ENCODE results near the gene RCAN2.
"Not testable (repeated sequence)": the region's sequence is repeated elsewhere in the genome, so short reads cannot be mapped to it uniquely, and the experiment has no call there.

Gene RCAN2

DNA sequence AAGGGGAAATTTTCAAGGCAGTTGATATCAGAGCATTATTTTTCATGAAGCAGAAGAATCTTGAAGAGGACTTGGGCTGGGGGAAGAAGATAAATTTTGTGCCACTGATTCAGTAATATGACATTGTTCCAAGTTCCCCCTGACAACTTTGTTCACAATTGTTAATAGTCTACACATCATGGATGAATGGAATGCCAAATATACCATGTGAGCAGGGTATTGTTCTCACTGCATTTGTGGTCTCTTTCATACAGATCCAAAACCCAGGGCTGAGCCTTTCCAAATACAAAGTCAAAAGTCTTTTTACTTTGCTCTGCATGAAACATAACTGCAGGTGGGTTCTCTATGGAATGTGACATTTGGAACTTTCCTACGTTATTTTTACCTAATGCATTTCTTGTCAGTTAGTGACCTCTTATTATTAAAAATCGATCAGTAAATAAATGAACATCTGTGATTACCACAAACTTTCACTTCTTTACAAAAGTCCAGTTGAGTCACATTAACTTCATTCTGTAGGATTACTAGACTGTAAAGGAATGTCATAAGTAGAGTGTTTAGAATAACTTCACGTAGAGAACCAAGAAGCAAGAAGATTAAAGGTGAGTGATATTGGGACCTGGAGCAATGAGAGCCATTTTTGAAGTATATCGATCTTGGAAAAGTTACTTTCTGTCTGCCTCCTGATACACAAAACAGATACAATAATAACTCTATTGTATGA is 100.9 kb downstream of the RCAN2 start:
- no peak for DNase-seq (ENCODE audit: low read depth in 2 of 2)

DNA sequence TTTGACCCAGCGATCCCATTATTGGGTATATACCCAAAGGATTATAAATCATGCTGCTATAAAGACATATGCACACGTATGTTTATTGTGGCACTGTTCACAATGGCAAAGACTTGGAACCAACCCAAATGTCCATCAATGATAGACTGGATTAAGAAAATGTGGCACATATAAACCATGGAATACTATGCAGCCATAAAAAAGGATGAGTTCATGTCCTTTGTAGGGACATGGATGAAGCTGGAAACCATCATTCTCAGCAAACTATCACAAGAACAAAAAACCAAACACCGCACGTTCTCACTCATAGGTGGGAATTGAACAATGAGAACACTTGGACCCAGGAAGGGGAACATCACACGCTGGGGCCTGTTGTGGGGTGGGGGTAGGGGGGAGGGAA is 103.5 kb downstream of the RCAN2 start:
- DNase-seq (ENCODE audit: low read depth in 2 of 2) = not testable (repeated sequence)

DNA sequence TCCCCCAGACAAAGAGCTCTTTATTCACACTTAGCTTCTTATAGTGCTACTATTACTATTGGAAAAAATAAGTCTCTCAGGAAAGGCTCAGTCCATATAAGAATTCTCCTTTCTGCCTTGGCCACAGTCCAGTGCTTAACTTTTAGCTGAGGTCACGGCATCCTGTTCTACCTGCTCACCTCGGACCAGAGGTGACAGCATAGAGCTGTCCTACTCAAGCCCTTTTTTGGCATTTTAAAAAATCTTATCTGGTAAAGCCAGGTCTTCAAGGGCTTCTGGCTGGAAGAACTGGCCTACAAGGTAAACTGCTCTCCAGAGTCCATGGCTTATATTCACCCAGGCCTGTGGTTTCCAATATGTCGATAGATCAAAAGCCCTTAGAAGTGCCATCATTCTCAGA is 109.7 kb downstream of the RCAN2 start:
- no peak for DNase-seq (ENCODE audit: low read depth in 2 of 2)

DNA sequence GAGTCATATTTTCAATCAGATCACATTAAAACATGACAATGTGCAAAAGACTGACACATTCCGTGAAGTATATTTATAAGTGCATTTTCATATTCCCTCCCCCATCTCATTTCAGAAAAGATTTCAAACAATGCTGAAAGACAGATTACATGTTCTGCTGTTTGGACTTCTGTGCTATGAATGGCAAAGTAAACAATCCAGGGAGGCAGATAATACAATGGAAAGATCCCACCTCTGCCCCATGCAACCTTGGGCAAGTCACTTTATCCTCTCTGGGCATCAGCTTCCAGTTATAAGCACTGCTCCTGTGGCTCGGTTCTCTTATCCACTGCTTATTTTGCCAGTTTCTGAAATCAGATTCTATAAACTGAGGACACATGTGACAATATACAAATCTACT is 110.2 kb downstream of the RCAN2 start:
- DNase-seq (ENCODE audit: low read depth in 2 of 2) = no peak

DNA sequence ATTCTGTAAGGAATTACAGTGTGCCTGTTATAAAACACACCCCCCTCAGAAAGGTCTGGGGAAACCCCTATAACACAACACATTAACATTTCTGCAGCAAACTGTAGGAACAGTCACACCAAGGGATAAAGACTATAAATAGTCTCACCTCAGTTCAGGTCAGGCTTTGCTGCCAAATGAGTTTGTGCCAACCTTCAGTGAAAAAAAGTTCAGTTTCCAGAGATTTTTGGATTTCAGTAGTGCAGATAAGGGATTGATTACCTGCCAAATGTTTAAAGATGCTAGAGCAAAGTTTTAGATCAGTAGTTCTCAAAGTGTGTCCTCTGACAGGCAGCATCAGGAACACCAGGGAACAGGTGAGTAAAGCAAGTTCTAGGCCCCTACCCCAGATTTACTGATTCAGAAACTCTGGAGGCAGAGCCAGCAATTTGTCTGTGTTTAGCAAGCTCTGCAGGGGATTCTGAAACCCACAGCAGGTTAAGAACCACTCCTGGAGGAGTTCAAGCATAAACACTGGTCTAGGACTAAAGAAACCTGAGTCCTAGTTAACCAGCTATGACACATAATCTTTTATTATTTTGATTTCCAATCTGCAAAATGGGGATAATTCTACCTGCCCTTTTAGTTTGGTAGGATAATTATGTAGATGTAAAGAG is 111.0 kb downstream of the RCAN2 start:
- no peak for DNase-seq (ENCODE audit: low read depth in 2 of 2)

DNA sequence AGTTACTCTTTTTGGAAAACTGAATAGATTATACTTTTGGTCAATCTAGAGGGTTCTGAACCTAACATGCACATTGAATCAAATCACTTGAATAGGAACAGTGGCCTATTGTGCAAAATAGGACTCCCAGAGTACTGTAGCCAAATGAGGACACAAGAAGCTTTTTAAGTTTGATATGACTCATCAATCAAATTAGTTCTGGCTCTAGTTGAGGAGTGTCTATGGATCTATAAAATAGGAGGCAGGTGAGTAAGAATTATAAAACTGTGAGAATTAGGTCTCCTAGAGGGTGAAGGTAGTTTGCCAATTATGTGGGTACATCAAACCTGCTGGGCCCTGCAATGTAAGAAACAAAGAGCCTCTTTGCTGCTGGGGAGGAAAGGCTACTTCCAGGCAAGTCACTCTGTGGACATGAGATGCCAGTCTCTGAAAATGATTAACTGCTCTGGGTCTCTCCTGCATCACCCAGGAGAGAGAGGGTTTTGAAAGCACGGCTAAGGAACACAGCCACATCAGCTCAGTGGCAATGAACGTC is 112.3 kb downstream of the RCAN2 start:
- DNase-seq (ENCODE audit: low read depth in 2 of 2) = no peak

DNA sequence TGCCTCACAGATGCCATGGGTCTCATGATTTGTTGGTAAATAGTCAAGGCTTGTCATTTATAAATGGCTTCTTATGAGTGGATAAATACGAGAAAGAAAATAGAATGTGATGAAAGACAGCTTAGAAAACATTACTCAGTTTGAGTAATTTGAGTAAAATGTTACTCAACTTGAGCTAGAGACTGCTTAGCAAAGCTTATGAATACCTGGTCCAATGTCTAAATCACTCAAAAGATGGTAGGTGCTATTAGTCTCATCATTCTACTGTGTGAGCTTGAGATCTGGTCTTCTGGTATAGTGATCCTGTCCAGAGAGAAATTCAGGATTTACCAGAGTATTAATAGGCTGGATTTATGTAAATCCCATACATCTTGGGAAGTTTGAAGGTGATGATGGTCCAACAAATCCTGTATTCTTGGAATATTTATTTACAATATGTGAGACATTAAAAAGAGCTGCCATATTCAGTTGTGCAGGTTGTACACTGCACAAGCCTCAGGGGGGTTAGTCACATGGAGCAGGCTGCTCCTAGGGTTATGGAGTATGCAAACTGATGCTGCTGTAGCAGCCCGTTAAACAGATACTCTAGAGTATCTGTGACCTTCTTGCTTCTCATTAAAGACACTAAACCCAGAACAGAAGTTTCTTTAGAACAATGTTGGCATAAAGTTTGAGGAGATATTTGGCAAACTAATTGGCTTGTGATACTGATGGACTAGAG is 112.9 kb downstream of the RCAN2 start:
- no peak for DNase-seq (ENCODE audit: low read depth in 2 of 2)

DNA sequence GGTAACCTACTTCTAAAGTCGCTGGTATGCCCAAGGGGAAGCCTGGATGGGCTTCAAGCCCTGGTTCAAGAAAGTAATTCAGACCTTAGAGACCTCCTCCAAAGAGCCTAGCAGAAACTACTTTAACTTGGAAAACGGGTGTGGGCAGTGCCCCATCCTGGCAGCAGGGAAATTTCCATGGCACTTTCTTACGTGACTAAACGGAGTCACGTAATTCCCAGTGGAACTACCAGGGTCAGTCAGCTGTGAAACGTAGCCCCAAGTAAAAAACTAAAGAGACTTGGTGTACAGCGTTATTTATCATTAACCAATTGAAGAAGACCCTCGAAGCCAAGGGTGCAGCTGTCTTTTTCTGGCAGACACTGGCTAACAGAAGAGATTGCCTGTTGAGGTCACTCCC is 114.0 kb downstream of the RCAN2 start:
- DNase-seq (ENCODE audit: low read depth in 2 of 2) = no peak

DNA sequence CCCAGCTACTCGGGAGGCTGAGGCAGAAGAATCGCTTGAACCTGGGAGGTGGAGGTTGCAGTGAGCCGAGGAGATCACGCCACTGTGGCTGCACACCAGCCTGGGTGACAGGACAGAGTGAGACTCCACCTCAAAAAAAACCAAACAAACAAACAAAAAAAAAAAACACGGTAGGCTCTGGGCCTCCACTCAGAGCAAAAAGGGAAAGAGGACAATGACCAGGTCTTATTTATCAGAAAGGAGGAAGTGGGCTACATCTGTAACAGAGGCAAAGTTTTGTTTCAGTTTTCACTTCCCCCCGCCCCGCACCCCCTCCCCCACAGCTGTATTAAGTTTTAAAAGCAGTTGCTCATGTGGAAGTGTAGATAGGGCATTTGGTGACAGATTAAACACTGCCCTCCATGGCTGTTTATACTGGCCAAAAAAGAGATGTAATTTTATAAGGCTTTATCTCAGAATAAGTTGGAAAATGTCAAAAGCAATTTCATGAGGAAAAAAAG is 114.6 kb downstream of the RCAN2 start:
- no peak for DNase-seq (ENCODE audit: low read depth in 2 of 2)

DNA sequence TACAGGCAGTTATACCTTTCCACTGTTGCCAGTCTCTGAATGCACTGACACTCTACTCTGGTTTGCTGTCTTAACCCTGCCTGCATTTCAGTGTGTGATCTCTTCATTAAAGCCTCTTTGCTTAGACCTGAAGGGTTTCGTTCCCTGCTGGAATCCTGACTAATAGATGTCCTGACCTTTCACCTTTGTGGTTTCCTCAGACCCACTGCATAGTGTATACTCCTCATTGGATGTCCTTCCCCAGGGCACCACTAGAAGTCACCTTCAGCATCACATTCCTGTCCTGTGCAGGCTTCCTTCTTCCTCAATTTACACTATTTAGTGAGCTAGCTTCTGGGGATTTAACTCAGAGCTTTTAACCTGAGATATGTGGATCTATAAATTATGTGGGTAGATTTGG is 120.6 kb downstream of the RCAN2 start:
- no peak for DNase-seq (ENCODE audit: low read depth in 2 of 2)

DNA sequence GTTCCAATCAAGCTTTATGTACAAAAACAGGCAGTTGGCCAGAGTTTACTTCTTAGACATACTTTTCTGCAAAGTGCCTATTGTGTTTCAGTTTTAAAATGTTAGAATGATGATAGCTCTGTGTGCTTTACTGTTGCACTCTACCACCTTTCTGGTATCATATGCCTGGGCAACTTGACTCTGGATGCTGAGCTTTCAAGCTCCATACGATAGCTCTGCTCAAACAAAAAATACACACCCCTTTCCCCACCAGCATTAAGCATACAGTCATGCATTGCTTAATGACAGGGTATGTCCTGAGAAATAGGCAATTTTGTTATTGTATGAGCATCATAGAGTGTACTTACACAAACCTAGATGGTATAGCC is 123.1 kb downstream of the RCAN2 start:
- DNase-seq (ENCODE audit: low read depth in 2 of 2) = no peak

DNA sequence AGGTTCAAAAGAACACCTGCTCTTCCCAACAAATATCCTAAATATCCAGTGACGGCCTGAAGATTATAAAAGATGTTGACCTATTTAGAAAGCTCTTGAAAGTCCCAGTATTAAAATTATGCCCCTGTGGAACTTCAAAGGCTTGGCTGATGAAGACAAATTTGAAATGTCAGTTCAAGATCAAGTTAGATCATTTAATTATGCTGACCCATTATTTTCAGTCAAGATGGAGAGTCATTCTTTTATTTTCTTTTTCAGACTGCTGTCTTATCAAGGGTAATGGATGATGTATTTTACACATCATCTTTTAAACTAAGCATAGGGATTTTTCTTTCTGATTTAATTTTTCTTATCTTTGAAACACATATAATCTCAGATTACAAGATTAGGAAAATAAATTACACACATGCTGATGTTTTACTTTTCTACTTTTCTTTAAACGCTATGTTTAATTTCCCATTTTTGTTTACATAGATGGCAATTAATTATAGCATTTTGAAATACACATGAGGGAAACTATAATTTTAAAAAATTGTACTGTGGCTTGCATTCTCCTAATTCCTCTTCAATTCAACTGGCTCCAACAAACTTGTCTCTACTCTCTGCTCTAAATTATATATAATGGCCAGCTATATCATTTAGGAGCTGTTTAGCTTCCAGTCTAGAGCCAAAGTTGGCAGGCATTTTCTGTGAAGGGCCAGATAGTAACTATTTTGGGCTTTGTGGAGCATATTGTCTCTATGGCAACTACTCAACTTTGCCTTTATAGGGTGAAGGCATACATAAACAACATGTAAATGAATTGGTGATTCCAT is 123.7 kb downstream of the RCAN2 start:
- no peak for DNase-seq (ENCODE audit: low read depth in 2 of 2)

DNA sequence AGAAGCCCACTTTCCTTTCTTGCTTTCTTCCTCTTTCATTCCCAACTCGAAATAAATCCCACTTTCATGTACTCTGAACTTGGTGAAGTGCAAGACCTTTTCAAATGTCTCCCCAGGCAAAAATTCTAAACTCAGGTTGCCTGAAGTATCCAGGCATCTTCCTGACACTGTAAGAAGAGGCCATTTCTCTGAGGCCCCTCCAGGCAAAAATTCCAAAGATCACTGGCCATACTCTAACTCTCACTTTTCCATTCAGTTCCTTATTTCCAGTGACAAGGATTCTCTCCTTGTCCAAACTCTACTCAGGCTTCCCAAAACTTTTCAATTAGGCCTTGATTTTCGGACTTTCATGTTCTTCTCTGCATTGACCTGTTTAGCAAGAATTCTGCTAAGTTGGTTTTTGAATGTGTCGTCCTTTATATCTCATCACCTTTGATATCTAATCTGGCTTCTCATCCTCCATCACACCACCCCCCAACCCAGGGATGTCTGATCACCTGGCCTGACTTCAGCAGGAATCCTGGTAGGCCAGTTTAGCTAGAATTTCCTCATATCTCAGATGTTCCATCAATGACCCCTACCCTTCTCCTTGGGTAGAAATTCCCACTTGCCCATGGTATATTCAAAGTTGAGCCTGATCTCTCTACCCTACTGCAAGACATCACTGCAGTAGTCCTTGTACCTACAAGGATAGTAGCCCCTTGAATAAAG is 124.9 kb downstream of the RCAN2 start:
- no peak for DNase-seq (ENCODE audit: low read depth in 2 of 2)

DNA sequence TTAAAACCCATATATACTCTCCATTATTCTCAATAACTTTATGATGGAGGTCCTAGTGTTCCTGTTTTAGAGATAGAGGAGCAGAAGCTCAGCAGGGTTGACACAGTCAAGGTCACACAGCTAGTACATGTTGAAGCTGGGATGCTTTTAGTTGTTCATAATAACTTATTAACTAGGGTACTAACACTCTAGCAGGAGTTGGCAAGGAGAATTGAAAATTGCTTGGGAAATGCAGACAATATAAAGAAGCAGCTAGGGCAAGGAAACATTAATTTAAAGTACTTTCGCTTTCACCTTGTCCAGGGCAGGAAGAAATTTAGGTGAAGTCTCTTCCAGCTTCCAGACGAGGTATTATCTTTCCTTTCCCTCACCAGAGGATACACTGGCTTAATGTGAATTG is 133.7 kb downstream of the RCAN2 start:
- DNase-seq (ENCODE audit: low read depth in 2 of 2) = no peak

DNA sequence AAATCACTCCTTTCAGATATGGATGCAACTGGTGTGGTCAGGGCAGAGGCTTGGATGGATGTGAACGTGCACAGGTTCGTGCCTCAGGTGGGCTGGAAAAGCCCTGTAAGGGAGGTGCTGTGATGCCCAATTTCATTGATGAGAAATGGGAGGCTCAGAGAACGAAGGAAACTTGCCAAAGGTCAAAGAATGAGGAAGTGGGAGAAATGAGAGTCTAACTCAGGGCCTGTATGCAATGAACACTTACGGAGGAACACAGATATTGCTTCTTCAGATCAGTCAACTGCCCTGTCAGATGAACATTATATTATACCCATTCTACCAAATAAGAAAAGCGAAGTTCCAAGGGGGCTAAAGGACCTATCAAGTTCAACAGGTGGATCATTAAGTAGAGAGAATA is 134.7 kb downstream of the RCAN2 start:
- no peak for DNase-seq (ENCODE audit: low read depth in 2 of 2)

DNA sequence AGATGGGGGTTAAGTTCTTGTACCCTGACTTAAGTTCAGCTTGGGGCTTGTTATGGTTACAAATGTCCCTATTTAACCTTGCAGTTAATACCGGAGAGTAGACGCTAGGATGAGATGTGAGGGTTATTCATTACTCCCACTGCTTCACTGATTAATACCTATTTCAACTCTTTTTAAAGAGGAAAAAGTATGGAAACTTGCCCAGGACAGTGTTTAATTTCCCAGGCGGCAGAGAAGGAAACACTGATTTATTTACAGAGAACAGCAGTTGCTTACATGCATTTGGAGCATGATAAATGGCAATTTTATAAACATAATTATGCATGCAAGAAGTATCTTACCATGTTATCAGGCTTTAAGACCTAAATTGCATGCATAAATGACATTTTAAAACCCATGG is 137.7 kb downstream of the RCAN2 start:
- no peak for DNase-seq (ENCODE audit: low read depth in 2 of 2)

DNA sequence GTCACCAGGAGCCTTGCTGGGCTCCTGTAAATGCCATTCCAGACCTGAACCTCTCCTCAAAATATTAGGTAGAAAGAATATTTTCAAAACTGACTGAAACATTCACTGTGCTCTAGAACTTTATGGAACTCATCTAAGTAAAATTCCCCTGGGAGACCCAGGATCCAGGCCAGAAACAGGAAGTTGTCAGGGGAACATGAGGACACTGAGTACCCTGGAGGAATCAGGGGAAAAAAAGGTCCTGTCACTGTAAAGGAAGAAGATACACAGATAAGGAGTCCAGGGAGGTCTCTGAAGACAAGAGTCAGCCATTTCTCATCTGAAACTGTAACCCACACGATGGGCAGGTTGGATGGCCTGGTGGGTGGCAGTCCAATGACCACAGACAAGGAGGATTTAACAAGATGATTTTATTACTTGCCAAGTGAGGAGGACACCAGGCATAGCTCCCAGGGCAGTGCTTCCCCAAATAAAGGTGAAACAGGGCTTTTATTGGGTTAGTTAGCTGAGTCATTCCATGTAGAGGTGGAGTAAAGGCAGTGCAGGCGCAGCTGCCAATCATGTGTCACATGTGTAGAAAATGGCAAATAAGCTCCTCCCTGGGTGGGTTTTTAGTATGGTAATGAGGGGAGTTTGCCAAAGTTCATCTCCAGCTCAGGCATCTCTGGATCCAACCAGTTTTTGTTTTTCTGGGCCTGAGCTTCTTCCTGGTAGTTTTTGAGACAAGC is 138.5 kb downstream of the RCAN2 start:
- DNase-seq (ENCODE audit: low read depth in 2 of 2) = no peak

DNA sequence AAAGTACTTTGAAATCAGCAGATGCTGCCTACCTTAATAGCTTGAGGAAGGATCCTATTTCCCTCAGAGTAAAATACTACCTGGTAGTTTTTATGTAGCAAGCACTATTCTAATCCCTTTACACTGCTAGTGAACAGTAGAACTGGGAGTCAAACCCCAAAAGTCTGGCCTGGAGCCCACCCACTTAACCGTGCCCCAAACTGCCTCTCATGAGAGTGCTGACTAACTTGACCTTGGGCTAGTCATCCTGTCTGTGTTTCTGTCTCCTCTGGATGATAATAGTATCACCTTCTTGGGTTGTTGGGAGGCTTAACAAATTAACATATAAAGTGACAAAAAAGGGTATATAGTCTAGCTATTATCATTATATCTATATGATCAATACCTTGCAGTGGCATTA is 140.5 kb downstream of the RCAN2 start:
- no peak for DNase-seq (ENCODE audit: low read depth in 2 of 2)

DNA sequence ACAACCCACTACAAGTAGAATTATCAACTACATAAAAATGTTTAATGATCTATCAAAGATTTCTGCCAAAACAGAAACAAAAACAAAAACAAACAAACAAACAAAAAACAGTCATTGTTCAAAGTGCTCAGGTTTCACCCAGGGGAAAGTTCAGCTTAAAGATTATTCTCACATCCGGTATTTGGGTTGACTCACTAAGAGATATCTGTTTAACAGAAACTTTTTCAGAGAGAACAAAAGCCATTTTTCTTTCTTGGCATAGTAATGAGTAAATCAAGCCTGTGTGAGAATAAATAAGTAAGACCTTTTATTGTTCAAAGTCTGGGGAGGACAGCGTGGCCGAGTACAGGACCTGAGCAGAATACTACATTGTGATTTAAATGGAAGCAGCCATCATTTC is 143.6 kb downstream of the RCAN2 start:
- no peak for DNase-seq (ENCODE audit: low read depth in 2 of 2)

DNA sequence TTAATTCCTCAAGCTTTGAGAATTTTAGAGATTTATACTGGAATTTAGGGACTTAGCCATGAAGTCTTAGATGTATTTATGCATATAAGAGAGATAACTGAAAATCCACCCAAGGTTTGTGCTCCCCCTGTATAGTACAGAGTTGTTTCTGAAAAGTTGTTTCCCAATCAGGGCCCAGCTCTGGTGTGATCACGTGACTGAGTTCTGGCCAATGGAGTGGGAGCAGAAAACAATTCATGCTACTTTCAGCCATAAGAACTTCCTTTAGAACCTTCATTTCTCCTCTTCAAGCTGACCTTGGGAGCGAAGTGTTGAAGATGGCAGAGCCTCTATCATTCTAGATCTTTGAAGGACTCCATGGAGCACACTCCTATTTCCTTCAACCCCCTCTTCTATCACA is 151.0 kb downstream of the RCAN2 start:
- DNase-seq (ENCODE audit: low read depth in 2 of 2) = no peak

DNA sequence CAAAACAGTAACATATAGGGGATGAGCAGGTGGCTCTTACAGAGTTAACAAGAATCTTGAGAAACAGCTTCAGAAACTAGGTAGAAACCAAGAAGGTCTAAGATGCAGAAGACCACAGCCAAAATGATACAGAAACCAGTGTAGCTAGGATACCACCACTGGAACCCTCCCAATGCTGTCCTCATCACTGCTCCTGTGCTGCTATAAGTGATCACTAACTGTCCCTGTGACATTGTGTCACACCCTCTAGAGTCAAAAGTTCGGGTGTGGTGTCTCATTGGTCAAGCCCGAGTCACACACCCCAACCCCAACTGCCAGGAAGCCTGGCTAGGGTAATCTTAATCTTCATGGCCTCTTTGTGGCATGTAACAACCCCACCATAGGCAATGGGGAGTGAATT is 153.1 kb downstream of the RCAN2 start:
- no peak for DNase-seq (ENCODE audit: low read depth in 2 of 2)
